Sigmoid colon (tissue), 4 donors: ENCODE measurements around the gene NSUN6.

ENCODE experiments used
- POLR2A ChIP-seq, 2 donors: fragments of 450-650 bp; IDR thresholded peaks; one replicate each; pipeline ENCODE4 v1.6.1; 2016; ENCODE audit warnings: antibody characterized with exemption in 2 of 2, mild to moderate bottlenecking in 2 of 2, moderate library complexity in 2 of 2
- POLR2AphosphoS5 ChIP-seq, 4 donors: sonication (generic); formaldehyde crosslinking; IDR thresholded peaks; one replicate each; pipeline ENCODE4 v1.6.1; 2017; ENCODE audit warnings: antibody characterized with exemption in 4 of 4
- TF ChIP-seq, protein P1 (sequence below), 4 experiments: fragments of 450-650 bp in 3 of 4; fragments of 200-600 bp in 1 of 4; IDR thresholded peaks; one replicate each; pipeline ENCODE4 v1.5.1; 2016 to 2019; ENCODE audit warnings: antibody characterized with exemption in 4 of 4, mild to moderate bottlenecking in 3 of 4, moderate library complexity in 2 of 4

DNA sequence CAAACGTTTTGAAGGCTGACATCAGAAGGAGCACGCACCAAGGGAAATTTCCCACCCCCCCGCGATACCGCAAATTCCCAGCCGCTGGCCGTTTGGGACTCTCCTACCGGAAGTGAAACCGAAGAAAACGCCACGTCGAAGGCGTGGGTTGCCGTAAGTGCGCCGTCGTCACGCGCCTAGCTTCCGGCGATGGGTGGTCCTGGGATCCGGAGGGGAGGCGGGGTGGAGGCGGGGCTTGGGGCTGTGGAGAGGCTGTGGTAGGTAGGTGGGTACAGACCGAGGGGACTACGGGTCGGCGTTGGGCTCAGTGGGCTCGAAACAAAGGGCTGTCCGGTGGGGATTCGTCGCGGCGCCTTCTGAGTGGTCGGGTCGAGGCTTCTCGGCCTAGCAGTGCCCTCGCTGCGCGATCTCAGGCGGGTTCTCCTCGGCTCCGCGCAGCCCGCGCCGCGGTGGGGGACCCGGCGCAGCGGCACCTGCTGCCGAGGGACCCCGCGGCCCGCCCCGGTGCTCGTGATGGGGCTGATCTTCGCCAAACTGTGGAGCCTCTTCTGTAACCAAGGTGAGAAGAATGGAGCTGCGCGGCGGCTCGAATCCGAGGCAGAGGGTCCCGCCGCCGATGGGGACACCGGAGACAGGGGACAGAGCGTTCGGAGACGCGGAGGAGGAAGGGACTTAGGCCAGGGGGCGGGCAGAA, 7.9 kb upstream of the NSUN6 start, which contains the start of gene ARL5B:
- TF ChIP-seq, protein P1, sequence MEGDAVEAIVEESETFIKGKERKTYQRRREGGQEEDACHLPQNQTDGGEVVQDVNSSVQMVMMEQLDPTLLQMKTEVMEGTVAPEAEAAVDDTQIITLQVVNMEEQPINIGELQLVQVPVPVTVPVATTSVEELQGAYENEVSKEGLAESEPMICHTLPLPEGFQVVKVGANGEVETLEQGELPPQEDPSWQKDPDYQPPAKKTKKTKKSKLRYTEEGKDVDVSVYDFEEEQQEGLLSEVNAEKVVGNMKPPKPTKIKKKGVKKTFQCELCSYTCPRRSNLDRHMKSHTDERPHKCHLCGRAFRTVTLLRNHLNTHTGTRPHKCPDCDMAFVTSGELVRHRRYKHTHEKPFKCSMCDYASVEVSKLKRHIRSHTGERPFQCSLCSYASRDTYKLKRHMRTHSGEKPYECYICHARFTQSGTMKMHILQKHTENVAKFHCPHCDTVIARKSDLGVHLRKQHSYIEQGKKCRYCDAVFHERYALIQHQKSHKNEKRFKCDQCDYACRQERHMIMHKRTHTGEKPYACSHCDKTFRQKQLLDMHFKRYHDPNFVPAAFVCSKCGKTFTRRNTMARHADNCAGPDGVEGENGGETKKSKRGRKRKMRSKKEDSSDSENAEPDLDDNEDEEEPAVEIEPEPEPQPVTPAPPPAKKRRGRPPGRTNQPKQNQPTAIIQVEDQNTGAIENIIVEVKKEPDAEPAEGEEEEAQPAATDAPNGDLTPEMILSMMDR (IDR thresholded peaks at IDR 0.05) = no peak
- peak; percentile 45 to 90 for TF ChIP-seq POLR2A (IDR thresholded peaks at IDR 0.05)
- peak; percentile 88 to 98 (median 93) for TF ChIP-seq POLR2AphosphoS5 (IDR thresholded peaks at IDR 0.05)
